H1 (cell line): ENCODE measurements around the gene RNF208. TPM values are rescaled to one million over a fixed set of nuclear protein-coding genes. Genes with fewer than 3 reads are reported as not detected.

Experiments used
- ATF3 ChIP-seq: IDR thresholded peaks from 2 replicates; pipeline ENCODE4 v1.6.1; 2011; ENCODE audit warnings: low read depth, mild to moderate bottlenecking, low read length; ENCODE audit not compliant: insufficient read depth
- HDAC2 ChIP-seq, 2 experiments: fragments of 300-600 bp in 1 of 2; sonication (generic) in 1 of 2; IDR thresholded peaks; 2 replicates each; pipeline ENCODE4 v1.6.1; 2011 to 2012; ENCODE audit warnings: low read depth in 2 of 2, low read length in 2 of 2, mild to moderate bottlenecking in 2 of 2, moderate library complexity in 2 of 2, borderline replicate concordance in 1 of 2, inconsistent platforms in 1 of 2
- polyA plus RNA-seq, 7 experiments: library from polyadenylated mRNA; depleted of rRNA in 3 of 7; stranded (reverse) in 5 of 7; unstranded in 2 of 7; fragments of >200 nt in 5 of 7; fragments of 200-250 nt in 2 of 7; gene quantifications; 1 replicate in 5 of 7; 2 replicates in 1 of 7; 4 replicates in 1 of 7; pipeline versions ENCODE4 v1.2.1 to v1.2.3, GENCODE V29; 2011 to 2013; ENCODE audit warnings: missing spikeins in 2 of 7, mixed read lengths in 2 of 7
- total RNA-seq: library from RNA; stranded (reverse); fragmentation: NEBNext Ultra II Directional; extraction: Animal tissue kit (Norgen Biotek cat#: 25700); gene quantifications from 2 replicates; pipeline ENCODE4 v1.2.1, GENCODE V29; 2021
- TF ChIP-seq, protein P1 (sequence below): IDR thresholded peaks from 2 replicates; pipeline ENCODE4 v1.6.1; 2011; ENCODE audit warnings: low read length, improper control_type of control experiment

The RNF208 gene
- total and polyA plus RNA-seq, 2 of the 8 experiments (the other 6 are each of a cell fraction or from before 2014, with no cell fraction given): 2.7 to 7.7 TPM

GRCh38 chr9:137262909-137263285 is 40.9 kb upstream of the RNF208 start (continued):
- TF ChIP-seq ATF3: no peak
- TF ChIP-seq, protein P1, sequence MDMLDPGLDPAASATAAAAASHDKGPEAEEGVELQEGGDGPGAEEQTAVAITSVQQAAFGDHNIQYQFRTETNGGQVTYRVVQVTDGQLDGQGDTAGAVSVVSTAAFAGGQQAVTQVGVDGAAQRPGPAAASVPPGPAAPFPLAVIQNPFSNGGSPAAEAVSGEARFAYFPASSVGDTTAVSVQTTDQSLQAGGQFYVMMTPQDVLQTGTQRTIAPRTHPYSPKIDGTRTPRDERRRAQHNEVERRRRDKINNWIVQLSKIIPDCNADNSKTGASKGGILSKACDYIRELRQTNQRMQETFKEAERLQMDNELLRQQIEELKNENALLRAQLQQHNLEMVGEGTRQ: no peak
- no peak for TF ChIP-seq HDAC2 (IDR thresholded peaks at IDR 0.05; ENCODE audit: borderline replicate concordance in 1 of 2, low read depth in 2 of 2, low read length in 2 of 2)
- TF ChIP-seq, all 59 proteins: peak for 0
